NCI-H748 treated with DMSO at 0.1 percent for 48 hours (cell line): ENCODE measurements around the gene SLC6A8.
"Not testable (repeated sequence)": the region's sequence is repeated elsewhere in the genome, so short reads cannot be mapped to it uniquely, and the experiment has no call there.

ENCODE experiments used
- DNase-seq: peaks from one replicate; lab custom pipeline; 2025; lab: John Stamatoyannopoulos, UW

Gene SLC6A8

GRCh38 chrX:153731845-153732215 is 44.1 kb downstream of the SLC6A8 start:
- DNase-seq: no peak

- DNase-seq: no peak
Observed at GRCh38 chrX:153732401-153732800, 44.7 kb downstream of the SLC6A8 start.

DNA sequence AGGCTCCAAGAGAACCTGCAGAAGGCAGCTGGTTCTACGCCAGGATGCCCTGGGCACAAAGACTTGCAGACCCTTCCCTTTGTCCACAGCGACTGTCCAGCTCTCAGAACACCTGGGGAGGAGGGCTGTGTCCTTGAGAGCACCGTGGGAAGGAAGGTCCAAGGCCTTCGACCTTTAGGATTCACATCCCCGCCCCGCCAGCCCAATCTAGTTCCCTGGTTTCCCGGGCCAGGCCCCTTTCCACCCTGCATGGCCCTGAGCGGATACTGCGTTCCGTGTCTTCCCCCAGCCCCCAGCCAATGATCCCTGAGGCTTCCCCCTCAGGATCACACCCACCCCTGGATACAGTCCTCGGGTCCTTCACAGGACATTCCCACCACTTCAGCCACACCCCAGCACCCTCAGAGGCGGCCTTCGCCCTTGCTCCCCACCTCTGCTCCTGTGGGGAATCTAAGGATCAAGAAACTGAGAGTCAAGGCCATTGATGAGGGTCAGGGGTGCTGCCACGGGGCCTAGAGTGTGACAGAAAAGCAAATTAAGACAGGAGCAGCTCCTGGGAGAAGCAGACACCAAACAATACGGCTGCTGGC is 46.0 kb downstream of the SLC6A8 start:
- DNase-seq: no peak

- no peak for DNase-seq
Observed at GRCh38 chrX:153734871-153735270, 47.1 kb downstream of the SLC6A8 start.

DNA sequence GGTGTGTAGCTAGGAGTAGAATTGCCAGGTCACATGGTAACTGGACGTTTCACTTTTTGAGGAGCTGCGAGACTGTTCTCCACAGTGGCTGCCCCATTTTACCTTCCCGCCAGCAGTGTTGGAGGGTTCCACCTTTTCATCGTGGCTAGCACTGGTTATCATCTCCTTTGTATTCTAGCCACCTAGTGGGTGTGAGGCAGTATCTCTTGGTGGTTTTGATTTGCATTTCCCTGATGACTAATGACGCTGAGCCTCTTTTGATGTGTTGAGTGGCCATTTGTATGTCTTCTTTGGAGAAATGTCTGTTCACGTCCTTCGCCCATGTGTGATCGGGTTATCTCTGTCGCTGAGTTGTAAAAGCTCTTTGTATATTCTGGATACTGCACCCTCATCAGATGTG is 47.5 kb downstream of the SLC6A8 start:
- no peak for DNase-seq

GRCh38 chrX:153736071-153736820 is 48.5 kb downstream of the SLC6A8 start:
- DNase-seq: no peak

GRCh38 chrX:153736871-153737441 is 49.2 kb downstream of the SLC6A8 start:
- no peak for DNase-seq

DNA sequence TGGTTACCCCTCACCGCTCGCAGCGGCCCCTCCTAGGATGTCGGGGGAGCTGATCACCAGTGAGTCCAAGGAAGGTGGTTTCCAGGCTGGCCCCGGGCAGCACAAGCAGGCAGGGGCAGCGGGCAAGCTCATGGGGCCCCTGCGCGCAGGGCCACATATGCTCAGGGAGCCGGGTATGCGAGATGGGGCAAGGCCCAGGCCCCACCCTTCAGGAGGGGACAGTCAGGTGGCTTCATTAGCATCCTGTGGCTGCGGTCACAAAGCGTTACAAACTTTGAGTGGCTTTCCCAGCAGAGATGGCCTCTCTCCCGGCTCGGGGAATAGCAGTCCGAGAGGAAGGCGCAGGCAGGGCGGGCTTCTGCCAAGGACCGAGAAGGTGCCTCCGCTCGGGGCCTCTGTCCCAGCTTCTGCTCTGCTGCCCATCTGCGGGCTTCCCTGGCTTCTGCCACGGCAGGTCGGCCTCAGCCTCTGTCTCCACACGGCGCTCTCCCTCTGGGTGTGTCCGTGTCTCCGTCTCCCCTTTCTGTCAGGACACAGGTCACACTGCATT is 50.4 kb downstream of the SLC6A8 start:
- DNase-seq: no peak

- no peak for DNase-seq
Observed at GRCh38 chrX:153739754-153740486, 52.2 kb downstream of the SLC6A8 start.

DNA sequence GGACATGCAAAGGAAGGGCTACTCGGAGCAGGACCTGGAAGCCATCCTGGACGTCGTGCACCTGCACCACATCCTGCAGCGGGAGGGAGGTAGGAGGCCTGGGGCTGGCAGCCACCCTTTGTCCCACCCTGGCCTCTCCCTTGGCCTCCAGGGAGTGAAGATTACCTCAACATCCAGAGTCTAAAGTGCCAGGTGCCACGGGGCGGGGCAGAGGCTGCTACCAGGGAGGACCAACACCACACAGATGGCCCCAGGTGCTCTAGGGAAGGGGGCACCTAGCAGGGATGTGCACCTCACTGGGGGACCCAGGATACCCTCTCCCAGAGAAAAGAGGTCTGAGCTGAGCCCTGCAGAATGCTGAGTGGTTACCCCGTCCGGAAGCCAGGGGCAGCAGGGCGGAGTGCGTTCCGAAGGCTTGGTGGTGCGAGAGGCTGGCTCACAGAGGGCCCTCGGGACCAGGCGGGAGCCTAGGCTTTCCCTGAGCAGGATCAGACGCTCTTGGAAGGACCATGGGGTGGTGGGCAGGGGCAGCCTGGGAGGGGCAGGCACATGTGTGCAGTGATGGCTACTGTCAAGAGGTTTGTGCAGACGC is 53.0 kb downstream of the SLC6A8 start:
- no peak for DNase-seq

GRCh38 chrX:153741446-153741845 is 53.7 kb downstream of the SLC6A8 start:
- DNase-seq: no peak

GRCh38 chrX:153742111-153742510 is 54.4 kb downstream of the SLC6A8 start:
- not testable (repeated sequence) for DNase-seq

- not testable (repeated sequence) for DNase-seq
Observed at GRCh38 chrX:153742796-153743467, 55.2 kb downstream of the SLC6A8 start.

- DNase-seq: not testable (repeated sequence)
Observed at GRCh38 chrX:153743468-153744209, 55.9 kb downstream of the SLC6A8 start.

DNA sequence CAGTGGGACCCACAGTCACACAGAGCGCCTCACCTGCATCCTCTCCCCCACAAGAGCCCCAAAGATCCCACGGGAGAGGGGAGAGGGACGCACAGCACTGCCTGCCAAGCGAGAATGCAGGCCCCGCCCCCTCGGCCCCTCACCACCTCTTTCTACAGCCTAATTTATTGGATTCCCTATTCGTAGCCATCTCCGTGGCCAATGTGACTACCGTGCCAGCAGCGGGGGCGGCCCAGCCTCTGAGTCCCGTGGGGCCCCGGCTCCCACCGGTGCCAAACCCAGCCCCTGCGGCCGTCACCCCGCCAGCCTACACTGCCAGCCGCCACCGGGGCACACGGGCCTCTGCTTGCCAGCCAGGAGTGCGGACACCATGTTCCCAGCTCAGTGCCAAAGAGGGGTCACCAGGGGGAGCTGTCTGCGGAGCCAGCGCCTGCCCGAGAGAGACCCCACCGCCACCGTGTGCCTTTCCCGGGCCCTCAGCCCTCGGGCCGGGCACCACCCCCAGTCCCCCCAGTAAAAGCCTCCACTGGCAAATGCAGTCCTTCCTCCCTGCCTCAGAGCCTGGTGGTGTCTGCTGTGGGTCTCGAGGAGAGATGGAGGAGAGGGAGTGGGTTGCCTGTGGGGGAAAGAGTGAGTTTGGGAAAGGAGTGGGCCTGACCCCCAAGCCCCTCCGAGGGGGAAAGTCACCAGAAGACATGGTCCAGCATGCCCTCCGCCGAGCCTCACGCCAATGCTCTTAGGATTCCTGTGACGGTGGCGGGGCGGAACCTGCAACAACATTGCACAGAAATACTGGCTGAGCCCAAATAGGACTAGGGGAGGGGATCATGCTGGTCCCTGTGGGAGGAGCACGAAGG is 56.7 kb downstream of the SLC6A8 start:
- no peak for DNase-seq

- not testable (repeated sequence) for DNase-seq
Observed at GRCh38 chrX:153745067-153745433, 57.3 kb downstream of the SLC6A8 start.
